Neural cell (in vitro differentiated cells): ENCODE data around the gene SBK1.

Source experiments
- CTCF ChIP-seq: fragments of 450-650 bp; IDR thresholded peaks from 2 replicates; pipeline ENCODE4 v1.5.1; 2014; ENCODE audit warnings: antibody characterized with exemption, mild to moderate bottlenecking, moderate library complexity; ENCODE audit not compliant: poor library complexity, severe bottlenecking
- EZH2 ChIP-seq: fragments of 200-600, 300-800 bp; shearing (Covaris generic), sonication (generic); IDR thresholded peaks from 2 replicates; pipeline ENCODE4 v1.6.1; 2014; ENCODE audit warnings: antibody characterized with exemption, low read length, borderline replicate concordance, mild to moderate bottlenecking; ENCODE audit not compliant: insufficient read depth, poor library complexity, severe bottlenecking
- MXI1 ChIP-seq: fragments of 450-650 bp; conservative IDR thresholded peaks from 2 replicates; pipeline ENCODE4 v1.6.1; 2014; ENCODE audit warnings: antibody characterized with exemption, mild to moderate bottlenecking; ENCODE audit not compliant: poor library complexity, severe bottlenecking

- TF ChIP-seq CTCF, result no peak
- TF ChIP-seq EZH2, result no peak
- no peak for TF ChIP-seq MXI1
Measured at GRCh38 chr16:28289048-28289447, 3.3 kb upstream of the SBK1 start.
